NCI-H128 (cell line): ENCODE results near the gene MLLT1.

ENCODE experiments used
- DNase-seq: peaks from one replicate; lab custom pipeline; 2025; ENCODE audit not compliant: unreplicated experiment; lab: John Stamatoyannopoulos, UW

MLLT1 gene

DNA sequence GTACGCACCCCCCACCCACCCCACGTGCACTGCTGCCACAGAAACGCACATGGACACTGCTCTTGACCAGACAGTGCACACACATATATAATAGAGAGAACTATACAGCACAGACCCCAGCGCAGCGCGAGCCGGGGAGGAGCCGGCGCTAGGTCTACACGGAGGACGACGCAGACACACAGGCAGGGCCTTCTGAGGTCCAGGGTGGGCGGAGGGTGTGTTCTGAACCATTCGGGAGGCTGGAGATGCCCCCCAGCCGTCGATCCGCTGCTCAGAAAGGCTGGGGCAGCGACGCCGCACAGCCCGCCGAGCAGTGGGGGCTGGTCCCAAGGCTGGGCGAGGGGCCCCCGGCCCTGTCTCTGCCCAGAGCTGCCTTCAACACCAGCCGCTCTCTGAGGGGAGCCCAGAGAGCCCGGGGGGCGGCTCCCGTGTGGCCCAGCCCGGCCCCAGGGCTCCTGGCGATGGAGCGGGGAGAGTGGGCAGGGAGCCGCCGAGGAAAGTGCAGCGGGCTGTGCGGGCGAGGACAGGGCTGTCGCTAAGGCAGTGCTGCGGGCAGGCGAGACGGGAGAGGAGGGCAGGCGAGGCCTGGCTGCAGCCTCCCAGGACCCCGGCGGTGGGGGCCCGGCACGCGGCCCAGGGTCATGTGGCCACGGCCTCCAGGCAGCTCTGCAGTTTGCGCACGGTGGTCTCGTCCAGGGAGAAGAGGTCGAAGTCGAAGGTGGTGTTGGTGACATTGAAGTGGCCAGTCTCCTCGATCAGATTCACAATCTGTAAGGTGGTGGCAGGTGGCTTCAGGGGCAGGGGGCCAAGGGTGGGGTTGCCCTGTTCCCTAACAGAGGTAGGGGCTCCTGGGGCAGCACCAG lies 67.1 kb downstream of the MLLT1 start:
- DNase-seq = no peak

DNA sequence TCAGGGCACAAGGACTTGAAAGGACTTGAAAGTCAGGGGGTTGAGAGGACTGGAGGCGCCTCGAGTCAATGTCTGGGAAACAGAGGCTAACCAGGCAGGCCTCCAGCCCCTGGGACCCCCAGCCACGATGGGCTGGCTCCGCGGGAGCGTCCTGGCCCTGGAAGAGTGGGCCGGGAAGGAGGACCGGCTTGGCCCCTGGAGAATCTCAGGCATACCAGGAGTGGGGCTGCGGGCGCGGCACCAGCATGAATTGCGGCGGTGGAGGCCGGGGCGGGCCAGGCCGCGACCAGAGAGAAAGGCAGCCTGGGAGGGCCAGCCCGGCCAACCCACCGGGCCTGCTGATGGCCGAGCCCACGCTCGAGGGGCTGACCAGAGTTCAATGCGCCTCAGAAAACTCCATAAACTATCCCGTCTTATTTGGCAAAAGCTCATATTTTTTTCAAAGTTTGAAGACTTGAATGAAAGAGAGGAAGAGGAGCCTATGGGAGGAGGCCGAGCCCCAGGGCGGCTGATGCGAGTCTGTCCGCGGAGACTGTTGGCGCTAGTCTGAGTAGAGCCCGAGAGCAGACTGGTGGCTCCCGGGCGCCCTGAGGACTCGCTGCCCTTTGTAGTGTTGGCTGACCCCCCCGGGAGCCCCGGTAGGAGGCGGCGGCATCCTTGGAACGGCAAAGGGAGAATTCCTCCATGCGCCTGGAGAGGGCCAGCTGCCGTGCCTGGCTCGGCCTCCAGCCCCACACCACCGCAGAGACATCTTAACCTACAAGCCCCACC lies 68.0 kb downstream of the MLLT1 start:
- DNase-seq = no peak

DNA sequence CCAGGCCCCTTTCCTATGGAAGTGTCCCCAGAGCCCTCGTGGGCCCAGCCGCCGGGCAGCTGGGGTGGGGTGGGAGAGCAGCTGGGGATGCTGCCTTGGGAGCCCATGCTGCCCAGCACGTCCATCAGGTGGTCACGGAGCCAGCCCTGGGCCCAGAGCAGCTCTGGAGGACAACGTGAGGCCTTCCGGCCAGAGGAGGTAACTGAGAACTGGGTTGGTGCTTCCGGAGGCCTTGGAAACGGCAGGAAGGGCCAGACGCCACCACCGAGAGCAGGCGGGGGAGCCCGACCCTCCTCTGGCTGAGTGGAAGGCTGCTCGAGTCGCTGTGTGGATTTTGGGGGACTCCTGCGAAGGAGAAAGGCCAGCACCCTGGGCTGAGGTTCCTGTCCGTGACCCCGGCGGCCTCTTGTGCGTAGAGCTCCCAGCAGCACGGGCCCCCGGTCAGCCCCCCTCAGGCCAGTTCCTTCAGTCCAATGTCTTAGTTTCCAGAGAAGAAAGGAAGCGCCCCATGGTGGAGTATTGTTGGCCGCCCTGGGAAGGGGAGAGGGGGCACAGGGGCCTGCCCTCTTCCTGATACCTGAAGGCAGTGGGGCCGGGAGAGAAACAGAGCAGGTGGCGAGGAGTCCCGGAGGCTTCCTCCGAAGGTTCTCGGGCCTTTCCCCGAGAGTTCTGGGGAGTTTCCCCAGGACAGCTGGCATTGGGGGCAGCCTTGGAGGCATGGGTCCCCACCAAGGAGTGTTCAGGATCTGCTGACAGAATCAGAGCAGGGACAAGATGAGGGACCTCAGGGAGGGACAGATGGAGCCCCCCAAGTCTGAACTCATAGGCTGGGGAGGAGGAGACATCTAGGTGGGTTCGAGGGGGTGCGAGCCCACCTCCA lies 68.8 kb downstream of the MLLT1 start:
- DNase-seq = no peak

DNA sequence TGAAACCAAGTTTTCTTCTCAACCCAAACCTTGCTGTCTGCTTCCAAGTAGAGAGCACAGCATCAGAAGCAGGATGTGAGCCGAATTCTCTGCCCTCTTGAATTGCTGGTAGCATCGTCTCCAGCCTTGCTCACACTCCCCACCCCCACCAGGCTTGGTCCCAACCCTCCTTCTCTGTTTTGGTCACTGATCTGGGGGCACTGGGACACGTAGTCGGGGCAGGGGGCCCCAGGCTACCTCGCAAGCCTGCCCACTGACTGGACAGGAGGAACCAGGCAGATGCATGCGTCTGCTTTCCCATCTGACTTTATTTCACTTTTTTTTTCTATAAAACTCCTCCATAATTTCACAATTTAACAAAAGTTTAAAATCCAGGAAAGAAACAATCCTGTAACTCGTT lies 69.7 kb downstream of the MLLT1 start:
- no peak for DNase-seq

DNA sequence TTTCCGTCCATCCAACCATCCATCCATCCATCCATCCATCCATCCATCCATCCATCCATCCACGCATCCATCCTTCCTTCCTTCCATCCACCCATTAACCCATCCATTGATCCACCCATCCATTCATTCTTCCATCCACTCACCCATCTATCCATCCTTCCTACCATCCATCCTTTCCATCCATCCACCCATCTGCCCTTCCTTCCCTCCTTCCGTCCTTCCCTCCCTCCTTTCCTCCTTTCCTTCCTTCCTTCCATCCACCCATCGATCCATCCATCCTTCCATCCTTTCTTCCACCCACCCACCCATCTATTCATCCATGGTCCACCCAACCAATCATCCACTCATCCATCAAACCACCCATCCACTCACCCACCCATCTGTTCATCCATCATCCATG lies 70.1 kb downstream of the MLLT1 start:
- no peak for DNase-seq

DNA sequence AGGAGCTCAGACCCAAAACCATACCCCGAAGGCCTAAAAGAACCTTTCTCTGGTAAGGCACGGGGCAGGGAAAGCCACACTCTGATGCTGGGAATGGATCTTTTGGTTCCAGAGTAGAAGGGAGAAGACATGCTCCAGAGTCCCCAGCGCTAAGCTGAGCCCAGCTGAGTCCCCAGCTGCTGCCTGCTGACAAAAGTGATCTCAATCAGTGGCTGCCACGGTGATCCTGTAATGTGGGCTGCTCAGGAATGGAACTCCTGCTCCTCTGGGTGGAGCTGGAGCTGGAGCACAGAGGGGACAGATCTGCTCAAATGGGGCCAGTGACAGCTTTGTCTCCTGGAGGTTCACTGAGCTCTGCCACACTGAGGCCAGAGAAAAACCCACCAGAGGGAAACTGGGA lies 70.5 kb downstream of the MLLT1 start:
- DNase-seq = no peak

DNA sequence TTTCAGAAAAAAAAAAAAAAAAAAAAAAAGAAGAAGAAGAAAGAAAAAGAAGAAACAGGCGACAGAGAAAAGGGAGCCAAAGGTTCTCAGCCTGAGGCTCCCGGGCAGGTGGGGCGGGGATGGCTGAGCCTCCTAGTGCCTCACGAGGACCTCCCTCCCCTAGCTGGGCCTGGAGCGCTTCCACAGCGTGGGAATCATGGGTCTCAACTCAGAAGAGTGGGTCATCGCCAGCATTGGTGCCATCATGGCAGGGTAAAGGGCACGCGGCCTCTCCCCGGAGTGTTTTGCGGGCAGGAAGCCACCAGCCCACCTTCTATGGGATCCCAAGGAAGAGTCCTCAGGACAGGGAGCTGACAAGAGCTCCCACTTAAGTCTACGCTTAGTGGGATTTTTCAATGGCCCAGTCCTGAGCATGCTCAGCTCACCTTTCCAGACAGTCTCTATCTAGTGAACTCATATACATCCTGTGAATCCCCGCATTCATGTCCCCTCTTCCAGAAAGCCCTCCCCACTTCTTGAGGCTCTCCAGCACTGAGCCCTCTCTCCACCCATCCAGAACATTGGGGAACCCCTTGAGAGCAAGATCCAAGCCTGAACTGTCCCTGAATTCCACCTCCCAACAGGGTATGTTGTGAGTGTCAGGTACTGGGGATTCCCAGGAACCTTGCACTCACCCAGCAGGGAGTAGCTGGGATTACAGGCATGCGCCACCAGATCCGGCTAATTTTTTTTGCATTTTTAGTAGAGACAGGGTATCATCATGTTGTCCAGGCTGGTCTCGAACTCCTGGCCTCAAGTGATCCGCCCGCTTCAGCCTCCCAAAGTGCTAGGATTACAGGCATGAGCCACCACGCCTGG lies 74.7 kb downstream of the MLLT1 start:
- DNase-seq = no peak

DNA sequence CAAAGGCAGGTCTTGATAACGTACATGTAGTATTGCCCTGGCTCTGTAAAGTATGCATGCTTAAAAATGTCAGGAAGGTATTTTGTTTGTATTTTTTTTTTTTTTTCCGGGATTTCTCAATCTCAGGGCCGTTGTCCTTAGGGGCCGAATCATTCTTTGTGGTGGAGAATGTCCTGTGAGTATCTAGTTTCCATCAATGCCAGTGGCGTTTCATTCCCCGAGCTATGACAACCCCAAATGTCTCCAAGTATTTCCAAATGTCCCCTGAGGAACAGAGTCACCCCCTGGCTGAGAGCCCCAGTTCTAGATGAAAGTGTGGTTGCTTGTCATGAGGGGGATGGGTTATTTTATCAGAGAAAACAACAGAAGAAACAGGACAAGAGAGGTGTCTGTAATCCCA lies 75.6 kb downstream of the MLLT1 start:
- no peak for DNase-seq

DNA sequence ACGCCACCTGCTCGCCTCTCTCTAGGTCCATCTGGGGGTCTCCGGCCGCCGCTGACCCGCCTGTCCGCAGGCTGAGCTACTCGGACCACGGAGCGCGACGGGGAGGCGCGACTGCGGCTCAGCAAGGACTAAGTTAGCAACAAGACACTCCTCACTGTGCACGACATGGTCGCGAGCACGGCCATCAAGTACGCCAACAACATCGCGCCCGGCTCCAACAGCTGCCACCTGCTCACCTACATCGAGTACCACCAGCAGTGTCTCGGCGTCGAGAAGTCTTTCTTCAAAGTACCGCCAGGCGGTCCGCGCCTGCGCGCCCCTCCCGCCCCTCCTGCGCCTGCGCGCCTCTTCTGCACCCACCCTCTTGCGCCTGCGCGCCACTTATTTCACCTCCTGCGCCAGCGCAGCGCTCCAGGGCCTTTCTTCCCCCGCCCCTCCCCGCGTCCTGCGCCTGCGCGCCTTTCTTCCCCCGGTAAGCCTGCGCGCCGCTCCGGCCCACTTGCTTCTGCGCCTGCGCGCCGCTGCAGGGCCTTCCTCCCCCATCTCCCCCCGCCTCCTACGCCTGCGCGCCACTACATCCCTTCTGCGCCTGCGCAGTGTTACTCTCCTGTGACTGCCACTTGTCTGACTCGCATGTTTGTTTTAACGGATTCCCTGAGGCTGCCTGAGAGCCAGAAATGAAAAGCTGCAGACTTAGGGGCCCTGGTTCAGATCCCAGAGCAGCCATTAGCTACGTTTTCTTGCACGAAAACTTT lies 80.4 kb downstream of the MLLT1 start:
- DNase-seq = peak; percentile 98

DNA sequence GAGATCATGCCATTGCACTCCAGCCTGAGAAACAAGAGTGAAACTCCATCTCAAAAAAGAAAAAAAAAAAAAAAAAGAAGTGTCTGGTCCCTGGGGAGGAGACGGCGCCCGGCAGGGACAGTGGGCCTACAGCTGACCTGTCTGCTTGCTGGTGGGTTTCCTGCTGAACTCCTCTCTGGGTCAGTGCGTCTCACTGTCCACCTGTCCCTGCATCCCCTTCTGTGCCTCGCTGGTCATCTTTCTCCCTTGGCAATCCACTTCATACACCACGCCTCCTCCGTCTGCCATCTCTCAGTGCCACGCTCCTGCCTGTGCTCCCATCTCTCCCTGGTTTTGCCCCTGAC lies 80.9 kb downstream of the MLLT1 start:
- no peak for DNase-seq

DNA sequence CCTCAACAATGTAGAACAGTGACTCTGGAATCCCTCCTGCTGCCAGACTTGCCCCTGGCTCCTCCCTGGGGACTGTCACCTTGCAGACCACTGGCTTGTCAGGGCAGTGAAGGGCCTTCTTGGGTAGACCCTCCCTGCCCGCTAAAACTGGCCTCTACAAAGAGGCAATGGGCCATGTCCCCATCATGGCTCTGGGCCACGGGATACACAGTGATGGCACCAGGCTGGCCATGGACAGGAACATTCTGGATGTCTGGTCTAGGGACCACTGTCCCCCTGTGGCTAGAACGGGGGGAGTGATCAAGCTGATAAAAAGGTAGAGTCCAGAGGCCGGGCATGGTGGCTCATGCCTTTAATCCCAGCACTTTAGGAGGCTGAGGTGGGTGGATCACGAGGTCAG lies 83.4 kb downstream of the MLLT1 start:
- DNase-seq = no peak

DNA sequence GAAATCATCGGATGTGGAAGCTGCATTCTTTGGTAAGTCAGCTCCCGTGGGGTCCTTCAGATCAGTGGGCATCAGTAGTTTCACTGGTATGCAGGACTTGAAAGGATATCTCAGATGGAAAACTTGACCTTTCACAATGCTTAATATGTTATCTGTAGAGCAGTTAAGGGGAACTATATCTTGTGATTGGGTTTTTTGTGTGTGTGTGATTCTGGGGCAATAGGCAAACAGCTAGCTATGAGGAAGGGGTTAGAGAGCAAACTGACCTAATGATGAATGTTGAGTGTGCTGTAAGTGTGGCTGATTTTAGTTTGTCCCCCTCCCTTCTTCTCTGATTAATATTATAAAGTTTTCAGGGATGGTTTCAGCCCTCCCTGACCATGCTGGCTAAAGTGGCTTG lies 91.0 kb downstream of the MLLT1 start:
- DNase-seq = no peak

DNA sequence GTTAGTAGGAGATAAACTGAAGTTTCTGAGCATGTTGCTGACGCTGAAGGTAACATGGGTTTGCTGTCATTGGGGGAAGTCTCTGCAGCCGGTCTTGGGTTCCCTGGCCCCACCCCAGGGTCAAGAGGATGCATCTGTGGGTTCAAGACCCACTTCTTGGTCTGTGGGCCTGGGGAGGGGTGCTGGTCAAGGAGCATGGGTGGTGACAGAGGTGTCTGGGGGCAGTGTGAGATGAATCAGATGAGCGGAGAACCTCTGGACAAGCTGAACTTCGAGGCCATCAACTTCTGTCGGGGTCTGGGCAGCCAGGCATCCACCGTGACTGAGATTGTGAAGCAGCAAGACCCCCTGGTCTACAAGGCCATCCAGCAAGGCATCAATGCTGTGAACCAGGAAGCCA lies 92.4 kb downstream of the MLLT1 start:
- no peak for DNase-seq

DNA sequence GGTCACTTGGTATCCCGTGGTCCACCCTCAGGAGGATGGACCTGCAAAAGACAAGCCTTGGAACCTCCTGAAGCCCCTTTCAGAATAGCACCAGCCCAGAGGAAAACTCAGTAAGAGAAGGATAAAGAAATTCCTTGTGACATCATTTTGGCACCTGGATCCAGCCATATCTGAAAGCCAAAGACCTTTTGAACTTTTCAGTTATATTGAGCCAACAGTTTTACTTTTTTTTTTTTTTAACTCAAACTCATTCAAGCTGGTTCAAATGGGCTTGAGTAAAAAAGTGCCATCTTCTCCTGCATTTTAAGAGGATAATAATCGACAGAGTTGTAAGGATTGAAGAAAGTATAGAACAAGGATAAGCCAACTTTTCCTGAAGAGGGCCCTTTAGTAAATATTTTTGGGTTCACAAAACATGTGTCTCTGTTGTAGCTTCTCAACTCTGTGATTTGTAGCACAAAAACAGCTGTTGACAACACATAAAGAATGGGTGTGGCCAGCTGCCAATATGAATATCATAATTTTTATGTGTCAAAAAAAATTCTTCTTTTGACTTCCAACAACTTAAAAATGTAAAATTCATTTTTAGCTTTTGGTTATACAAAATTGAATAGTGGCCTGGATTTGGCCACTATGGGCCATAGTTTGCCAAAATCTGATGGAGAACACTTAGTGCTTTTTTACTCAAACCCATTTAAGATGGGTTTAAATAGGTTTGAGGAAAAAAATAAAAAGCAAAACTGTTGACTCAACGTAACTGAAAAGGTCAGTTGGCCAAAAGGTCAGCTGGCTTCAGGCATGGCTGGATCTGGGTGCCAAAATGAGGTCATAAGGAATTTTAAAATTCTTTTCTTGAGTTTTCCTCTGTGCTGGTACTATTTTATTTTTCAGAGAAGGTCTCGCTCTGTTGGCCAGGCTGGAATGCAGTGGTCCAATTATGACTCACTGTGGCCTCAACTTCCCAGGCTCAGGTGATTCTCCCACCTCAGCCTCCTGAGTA lies 93.6 kb downstream of the MLLT1 start:
- DNase-seq = no peak

DNA sequence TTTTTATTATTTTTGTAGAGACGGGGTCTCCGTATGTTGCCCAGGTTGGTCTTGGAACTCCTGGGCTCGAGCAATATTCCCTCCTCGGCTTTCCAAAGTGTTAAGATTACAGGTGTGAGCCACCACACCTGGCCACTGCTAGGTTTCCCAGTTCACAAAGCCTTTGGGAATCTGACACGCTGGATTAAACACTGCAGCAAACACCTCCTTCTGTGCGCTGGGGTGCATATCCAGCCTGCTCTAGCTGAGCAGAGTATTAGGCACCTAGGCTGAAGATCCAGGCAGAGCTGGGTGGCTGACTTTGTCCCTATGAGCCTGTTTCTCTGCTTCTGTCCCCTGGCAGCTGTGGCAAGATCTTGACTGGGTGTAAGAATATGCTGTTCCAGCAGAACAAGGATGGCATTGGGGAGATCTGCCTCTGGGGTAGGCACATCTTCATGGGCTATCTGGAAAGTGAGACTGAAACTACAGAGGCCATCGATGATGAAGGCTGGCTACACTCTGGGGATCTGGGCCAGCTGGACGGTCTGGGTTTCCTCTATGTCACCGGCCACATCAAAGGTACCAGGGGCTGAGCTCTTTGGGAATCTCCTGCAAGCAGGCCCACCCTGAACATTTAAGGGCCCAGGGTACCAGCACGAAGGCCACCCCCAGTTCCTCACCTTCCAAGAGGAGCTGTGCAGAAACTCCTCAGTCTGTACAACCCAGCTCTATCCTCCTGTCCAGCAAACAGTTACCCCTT lies 94.5 kb downstream of the MLLT1 start:
- no peak for DNase-seq

DNA sequence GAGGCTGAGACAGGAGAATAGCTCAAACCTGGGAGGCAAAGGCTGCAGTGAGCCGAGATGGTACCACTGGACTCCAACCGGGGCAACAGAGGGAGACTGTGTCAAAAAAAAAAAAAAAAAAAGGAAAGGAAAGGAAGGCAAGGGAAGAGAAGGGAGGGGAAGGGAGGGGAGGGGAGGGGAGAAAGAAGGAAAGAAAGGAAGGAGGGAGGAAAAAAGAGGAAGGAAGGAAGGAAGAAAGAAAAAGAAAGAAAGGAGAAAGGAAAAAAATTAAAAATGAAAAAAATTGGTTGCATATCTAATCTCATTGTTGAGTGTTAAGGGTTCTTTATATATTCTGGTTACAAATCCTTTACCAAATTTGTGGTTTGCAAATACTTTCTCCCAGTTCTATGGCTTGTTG lies 98.7 kb downstream of the MLLT1 start:
- no peak for DNase-seq

DNA sequence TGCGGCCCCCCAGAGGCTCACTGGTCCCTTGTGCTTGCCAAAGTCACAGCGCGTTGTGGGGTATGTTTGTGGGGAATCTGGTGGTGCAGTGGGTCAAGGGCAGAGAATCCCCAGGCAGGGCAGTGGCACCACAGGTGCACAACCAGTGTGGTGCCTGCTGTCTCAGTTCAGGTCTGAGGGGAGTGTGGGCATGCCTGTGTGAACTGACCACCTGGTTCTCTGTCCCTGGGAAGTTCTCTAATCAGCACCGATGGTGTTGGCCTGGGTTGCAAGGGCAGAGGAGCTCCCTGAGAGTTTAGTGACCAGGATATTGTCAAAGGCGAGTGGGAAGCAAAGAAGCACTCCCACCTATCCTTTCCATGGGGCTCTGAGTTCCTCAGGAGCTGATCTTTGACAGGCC lies 106.6 kb downstream of the MLLT1 start:
- no peak for DNase-seq
